ENCODE results near the gene BORCS8. TPM values are rescaled to one million over a fixed set of nuclear protein-coding genes. Genes with fewer than 3 reads are reported as not detected.
A peak's percentile ranks its signal among the peaks of the same experiment; 100 is the strongest.

The BORCS8 gene
- total and polyA plus RNA-seq, 2 donors (not counting 3 experiments of a cell fraction or from before 2014, with no cell fraction given) = 37.4 to 45.8 TPM

GRCh38 chr19:19193926-19194325 lies 2.0 kb upstream of the BORCS8 start:
- Histone ChIP-seq H4K20me1 (replicated peaks; ENCODE audit: control insufficient read depth, extremely low read depth, insufficient read depth, low read length) (no peaks in the 10 kb centered on the region), H3K9me3 (replicated peaks; ENCODE audit: control insufficient read depth, insufficient read depth, low read length) (no peaks in the 10 kb centered on the region), H3K27ac (ENCODE audit: insufficient read depth, low read depth, low read length) (no peak overlapping the region), H3K4me2 (ENCODE audit: insufficient read depth, low read length) (peak overlapping the region; percentile 89), H3K9me1 (replicated peaks; ENCODE audit: control insufficient read depth, extremely low read depth, insufficient read depth, low read length) (no peaks in the 10 kb centered on the region), H3K27me3 (ENCODE audit: control insufficient read depth in 2 of 2, insufficient read depth in 2 of 2, low read length in 2 of 2) (no peaks in the 10 kb centered on the region), H3K4me1 (ENCODE audit: control insufficient read depth, extremely low read depth, insufficient read depth, low read length) (peaks cover 15% of the 10 kb centered on the region), H3K79me2 (ENCODE audit: control insufficient read depth, insufficient read depth, low read length) (peaks cover 29% of the 10 kb centered on the region), H3K4me3 (replicated peaks in 1 of 3; ENCODE audit: insufficient read depth in 1 of 3, low read depth in 1 of 3, low read length in 3 of 3) (no peak overlapping the region), H3K9ac (replicated peaks; ENCODE audit: extremely low read depth, insufficient read depth, low read length) (no peak overlapping the region), H3K36me3 (ENCODE audit: control insufficient read depth in 2 of 2, extremely low read depth in 1 of 2, insufficient read depth in 2 of 2, low read length in 2 of 2) (peaks cover 3 to 21% of the 10 kb centered on the region in 2 experiments), H2AFZ (ENCODE audit: low read depth, low read length) (no peak overlapping the region)
- CTCF ChIA-PET = interaction anchor here (2.9 kb wide), 1 partner anchor 149 kb away, joined by 12 read pairs; no protein-coding TSS in a partner anchor
- BruUV-seq (replicated peaks) = no TSS peak
- intact Hi-C loops (cut with micrococcal nuclease) (loop anchor here (2.0 to 10.0 kb wide), 2 partner anchors 127 to 291 kb away; partner anchors contain the start of genes MAU2 and SUGP1), dilution Hi-C loops (cut with MboI; ENCODE audit: extremely low pct_ligation_motif_present, low sequenced_read_pairs) (no loop called here)
- DNase-seq (ENCODE audit: low read depth, low spot score) (no peak), FAIRE-seq (no peak)
- TF ChIP-seq JUN (IDR thresholded peaks at IDR 0.05; ENCODE audit: borderline replicate concordance, insufficient read depth, insufficient read length, low read depth) (no peak), POLR2A (IDR thresholded peaks at IDR 0.05; ENCODE audit: low read depth, low read length) (no peak), MYC (IDR thresholded peaks at IDR 0.05; ENCODE audit: low read depth, low read length) (no peak), GATA2 (IDR thresholded peaks at IDR 0.05; ENCODE audit: insufficient read depth, insufficient read length, low read depth, low read length) (no peak), MAX (IDR thresholded peaks at IDR 0.05; ENCODE audit: insufficient read depth, insufficient read length) (no peak), EZH2 (IDR thresholded peaks at IDR 0.05; ENCODE audit: borderline replicate concordance, low read depth, low read length, severe bottlenecking) (no peak), FOS (IDR thresholded peaks at IDR 0.05; ENCODE audit: borderline replicate concordance, insufficient read depth, low read length) (no peak), POLR2AphosphoS5 (IDR thresholded peaks at IDR 0.05; ENCODE audit: insufficient read depth, low read depth, low read length) (no peak), CTCF (IDR thresholded peaks at IDR 0.05; ENCODE audit: extremely low read depth in 1 of 2, insufficient read depth in 1 of 2, low read depth in 1 of 2, low read length in 2 of 2) (no peak)
- POLR2A ChIA-PET = interaction anchor here (0.6 to 1.1 kb wide), 2 partner anchors 7 to 52 kb away, joined by 4 to 6 read pairs; no protein-coding TSS in a partner anchor
